K562 (cell line): ENCODE measurements around the gene LRRC41. TPM values are rescaled to one million over a fixed set of nuclear protein-coding genes. Genes with fewer than 3 reads are reported as not detected.
A peak's percentile ranks its signal among the peaks of the same experiment; 100 is the strongest.

Experiments
- AFF1 ChIP-seq, 2 experiments: fragments of 450-650 bp; IDR thresholded peaks; 2 replicates each; pipeline ENCODE4 v1.6.1; 2018; ENCODE audit warnings: mild to moderate bottlenecking in 2 of 2, low read depth in 1 of 2; ENCODE audit not compliant: partially characterized antibody in 2 of 2
- AFF4 ChIP-seq: sonication (generic); formaldehyde crosslinking; IDR thresholded peaks from 2 replicates; pipeline ENCODE4 v1.8.0; 2023; ENCODE audit warnings: mild to moderate bottlenecking, missing genetic modification reagents
- PREB ChIP-seq: sonication (generic); formaldehyde crosslinking; IDR thresholded peaks from 2 replicates; pipeline ENCODE4 v1.8.1; 2023; ENCODE audit warnings: mild to moderate bottlenecking, missing genetic modification reagents
- ZBTB1 ChIP-seq: sonication (generic); formaldehyde crosslinking; IDR thresholded peaks from 2 replicates; pipeline ENCODE4 v1.8.1; 2023; ENCODE audit warnings: missing genetic modification reagents, low read depth, mild to moderate bottlenecking, borderline replicate concordance
- ZNF444 ChIP-seq: fragments of 250-450 bp; sonication (Bioruptor Pico); IDR thresholded peaks from 2 replicates; pipeline ENCODE4 v1.4.0; 2020; ENCODE audit warnings: mild to moderate bottlenecking, moderate library complexity
- ZNF512 ChIP-seq: IDR thresholded peaks from 2 replicates; pipeline ENCODE4 v1.6.1; 2016; ENCODE audit warnings: missing genetic modification characterization, missing compliant biosample characterization
- ZNF639 ChIP-seq, 2 experiments: fragments of 200-800 bp in 1 of 2; sonication (Bioruptor generic) in 1 of 2; sonication (generic) in 1 of 2; formaldehyde crosslinking in 1 of 2; IDR thresholded peaks in 1 of 2; conservative IDR thresholded peaks in 1 of 2; 2 replicates each; pipeline versions ENCODE4 v1.5.0 to v1.6.1; 2016 to 2020; ENCODE audit warnings: missing compliant biosample characterization in 1 of 2, missing genetic modification characterization in 1 of 2, missing genetic modification reagents in 1 of 2
- polyA plus RNA-seq, 8 experiments: library from polyadenylated mRNA; depleted of rRNA in 4 of 8; stranded (reverse) in 5 of 8; unstranded in 3 of 8; fragments of >200 nt; fragmentation: Nextera tagmentation in 2 of 8; fragmentation: Illumina TruSeq in 1 of 8; extraction: Ambion mirVana in 2 of 8; extraction: Trizol in 1 of 8; gene quantifications; 2 replicates each; pipeline versions ENCODE4 v1.2.1 to v1.2.3, GENCODE V29; 2011 to 2014; ENCODE audit warnings: inconsistent platforms in 1 of 8, missing spikeins in 1 of 8
- total RNA-seq, 7 experiments: library from RNA; depleted of rRNA in 6 of 7; stranded (reverse); fragments of >200 nt in 6 of 7; fragmentation: Illumina TruSeq in 2 of 7; extraction: Trizol in 2 of 7; gene quantifications; 2 replicates each; pipeline versions ENCODE4 v1.2.1 to v1.2.3, GENCODE V29; 2011 to 2021; ENCODE audit warnings: low replicate concordance in 1 of 7

Gene LRRC41
- total and polyA plus RNA-seq, 9 of the 15 experiments (the other 6 are each of a cell fraction or from before 2014, with no cell fraction given): 10.5 to 64.7 (median 44.2) TPM

GRCh38 chr1:46341222-46342083, 38.0 kb upstream of the LRRC41 start (continued):
- peak; percentile 55; the same call in 1 of the 2 replicates for TF ChIP-seq ZNF512 (tag)
- peak; percentile 68; the same call in 1 of the 2 replicates for TF ChIP-seq PREB
- 0 out of 2 replicates have a peak, but pooled peaks have one; percentile 70 for TF ChIP-seq AFF4 (CRISPR knock-in tag)
- 0 out of 4 replicates have a peak, but pooled peaks of 1 of the 2 experiments have one; percentile 2 for TF ChIP-seq ZNF639 (CRISPR knock-in tag; conservative IDR thresholded peaks at IDR 0.05 in 1 of 2, IDR thresholded peaks at IDR 0.05 in 1 of 2)
- peak; percentile 56; the same call in 1 of the 2 replicates for TF ChIP-seq ZBTB1
- 0 out of 2 replicates have a peak, but pooled peaks have one; percentile 43 for TF ChIP-seq ZNF444
- peak in 1 of 2 experiments; percentile 27 for TF ChIP-seq AFF1 (IDR thresholded peaks at IDR 0.05; ENCODE audit: low read depth in 1 of 2, partially characterized antibody in 2 of 2)
